Mucosa of gallbladder (tissue), 1 donor: ENCODE data around the gene PPBP. TPM values are rescaled to one million over a fixed set of nuclear protein-coding genes. Genes with fewer than 3 reads are reported as not detected.
A peak's percentile ranks its signal among the peaks of the same experiment; 100 is the strongest.
"Not testable (repeated sequence)": the region's sequence is repeated elsewhere in the genome, so short reads cannot be mapped to it uniquely, and the experiment has no call there.

Experiments
- DNase-seq: peaks from one replicate; pipeline ENCODE4 v3.0.0-alpha.2; 2020; ENCODE audit warnings: low spot score
- total RNA-seq: library from RNA; stranded (reverse); gene quantifications from one replicate; pipeline ENCODE4 v1.2.1, GENCODE V29; 2021
- donor health status: DM: no; HTN: no; CAD: no.

PPBP gene
- total RNA-seq, 1 donor from 2014 or later: 0.60 TPM

GRCh38 chr4:73992050-73992449 is 4.1 kb upstream of the PPBP start:
- no peak for DNase-seq

- DNase-seq: no peak
Measured at GRCh38 chr4:73991742-73992000, 3.7 kb upstream of the PPBP start.

- DNase-seq: no peak
Measured at GRCh38 chr4:73990988-73991741, 3.2 kb upstream of the PPBP start.

GRCh38 chr4:73989928-73990327 is 1.9 kb upstream of the PPBP start:
- no peak for DNase-seq

- DNase-seq: no peak
Measured at GRCh38 chr4:73989031-73989430, 1.0 kb upstream of the PPBP start.

- no peak for DNase-seq
Measured at GRCh38 chr4:73985528-73985852, 2.5 kb downstream of the PPBP start.

GRCh38 chr4:73984736-73985527 is 3.1 kb downstream of the PPBP start:
- DNase-seq: no peak

GRCh38 chr4:73981175-73981574 is 6.8 kb downstream of the PPBP start:
- DNase-seq: not testable (repeated sequence)

- no peak for DNase-seq
Measured at GRCh38 chr4:73979407-73979957, 8.5 kb downstream of the PPBP start.

GRCh38 chr4:73978886-73979285 is 9.1 kb downstream of the PPBP start:
- DNase-seq: no peak

- no peak for DNase-seq
Measured at GRCh38 chr4:73976716-73977115, 11.3 kb downstream of the PPBP start.

GRCh38 chr4:73976217-73976616 is 11.8 kb downstream of the PPBP start:
- DNase-seq: no peak

GRCh38 chr4:73974352-73974751 is 13.6 kb downstream of the PPBP start:
- DNase-seq: no peak

GRCh38 chr4:73970945-73971344 is 17.0 kb downstream of the PPBP start:
- no peak for DNase-seq

- DNase-seq: no peak
Measured at GRCh38 chr4:73970011-73970410, 18.0 kb downstream of the PPBP start.

- DNase-seq: no peak
Measured at GRCh38 chr4:73967866-73968265, 20.1 kb downstream of the PPBP start.

GRCh38 chr4:73964862-73965611 is 23.0 kb downstream of the PPBP start:
- DNase-seq: peak; percentile 18

- DNase-seq: no peak
Measured at GRCh38 chr4:73962724-73963123, 25.3 kb downstream of the PPBP start.

- not testable (repeated sequence) for DNase-seq
Measured at GRCh38 chr4:73959041-73959440, 28.9 kb downstream of the PPBP start.

GRCh38 chr4:73952352-73952751 is 35.6 kb downstream of the PPBP start:
- no peak for DNase-seq

GRCh38 chr4:73950376-73950920 is 37.5 kb downstream of the PPBP start:
- not testable (repeated sequence) for DNase-seq

- DNase-seq: no peak
Measured at GRCh38 chr4:73948990-73949706, 38.8 kb downstream of the PPBP start.
